Measurements from ENCODE around the gene RBM38.

RBM38 gene

DNA sequence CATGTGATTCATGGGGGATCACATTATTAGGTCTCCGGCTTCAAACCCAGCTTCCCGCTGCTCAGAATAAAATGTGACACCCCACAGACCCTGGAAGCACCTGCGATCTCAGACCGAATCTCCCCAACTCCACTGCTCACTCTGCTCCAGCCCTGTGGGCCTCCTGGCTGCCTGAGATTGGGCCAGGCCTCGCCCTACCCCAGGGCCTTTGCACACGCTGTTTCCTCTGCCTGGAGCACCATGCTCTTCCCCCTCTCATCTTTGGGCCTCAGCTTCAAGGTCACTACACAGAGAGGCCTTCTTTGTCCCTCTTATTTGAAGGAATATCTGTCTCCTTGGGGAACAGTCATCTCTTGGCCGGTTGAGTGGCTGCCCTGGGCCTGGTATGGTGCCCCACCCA, 48.8 kb downstream of the RBM38 start:
- no peak for FAIRE-seq

- FAIRE-seq, result no peak
These were observed 49.7 kb downstream of the RBM38 start for GRCh38 chr20:57440678-57441509.

DNA sequence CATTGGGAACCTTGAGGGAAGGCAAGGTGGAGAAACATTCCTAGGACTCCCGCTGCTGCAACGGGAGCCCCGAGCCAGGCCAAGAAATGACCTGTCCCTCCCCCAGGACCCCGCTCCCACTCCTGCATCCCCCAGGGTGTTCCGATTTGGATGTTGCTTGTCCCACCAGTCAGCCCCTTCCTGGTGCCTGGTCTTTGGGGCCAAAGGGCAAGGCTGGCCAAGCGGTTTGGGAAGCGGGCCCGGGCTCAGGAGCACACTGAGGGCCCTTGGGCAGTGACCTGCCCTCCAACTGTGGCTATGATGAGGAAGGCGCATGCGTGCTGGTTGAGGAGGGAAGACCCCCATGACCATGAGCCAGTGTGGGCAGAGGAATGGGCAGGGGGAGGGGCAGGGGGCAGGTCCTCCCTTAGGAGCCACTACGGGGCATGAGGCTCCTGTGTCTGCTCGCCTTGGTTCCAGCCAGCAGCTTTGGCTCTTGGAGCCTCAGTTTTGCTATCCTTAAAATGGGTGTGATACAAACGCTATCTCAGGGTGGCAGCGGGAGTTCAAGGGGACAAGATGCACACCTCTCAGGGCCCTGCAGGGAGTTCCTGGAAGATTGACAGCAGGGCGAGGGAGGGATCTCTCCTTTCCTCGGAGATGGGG, 50.4 kb downstream of the RBM38 start:
- no peak for FAIRE-seq

DNA sequence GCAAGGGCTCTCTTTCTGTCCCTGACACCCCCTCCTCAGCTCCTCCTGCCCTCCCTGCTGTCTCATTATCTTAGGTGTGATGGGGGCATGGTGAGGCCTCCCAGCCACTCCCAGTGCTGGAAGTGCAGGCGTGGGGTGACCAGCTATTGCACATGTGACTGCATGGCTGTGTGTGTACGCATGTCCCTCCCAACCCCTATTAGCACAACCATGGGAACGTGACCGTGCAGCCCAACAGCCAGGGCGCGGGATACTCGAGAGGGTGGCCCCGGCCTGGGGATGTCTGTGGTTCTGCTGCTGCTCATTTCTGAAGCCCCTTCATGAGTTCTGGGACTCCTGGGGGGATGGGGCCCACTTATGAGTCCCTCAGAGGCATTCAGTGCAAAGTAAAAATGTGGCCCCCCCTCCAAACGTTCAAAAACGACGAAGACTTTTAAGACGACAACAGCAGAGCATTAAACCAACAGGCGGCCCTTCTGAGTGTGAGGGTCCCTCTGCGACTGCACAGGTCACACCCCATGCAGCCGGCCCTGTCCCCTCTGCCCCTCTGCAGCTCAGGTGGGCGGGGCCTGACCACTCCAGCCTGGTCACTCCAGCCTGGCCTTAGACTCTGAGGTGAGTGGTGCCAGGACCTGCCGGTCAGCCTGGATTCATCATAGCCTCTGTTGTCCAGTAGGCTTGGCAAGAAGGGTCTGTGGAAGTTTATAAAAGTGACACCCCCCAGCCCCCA, 51.1 kb downstream of the RBM38 start:
- no peak for FAIRE-seq

- no peak for FAIRE-seq
These were observed 51.7 kb downstream of the RBM38 start for GRCh38 chr20:57442888-57443239.

DNA sequence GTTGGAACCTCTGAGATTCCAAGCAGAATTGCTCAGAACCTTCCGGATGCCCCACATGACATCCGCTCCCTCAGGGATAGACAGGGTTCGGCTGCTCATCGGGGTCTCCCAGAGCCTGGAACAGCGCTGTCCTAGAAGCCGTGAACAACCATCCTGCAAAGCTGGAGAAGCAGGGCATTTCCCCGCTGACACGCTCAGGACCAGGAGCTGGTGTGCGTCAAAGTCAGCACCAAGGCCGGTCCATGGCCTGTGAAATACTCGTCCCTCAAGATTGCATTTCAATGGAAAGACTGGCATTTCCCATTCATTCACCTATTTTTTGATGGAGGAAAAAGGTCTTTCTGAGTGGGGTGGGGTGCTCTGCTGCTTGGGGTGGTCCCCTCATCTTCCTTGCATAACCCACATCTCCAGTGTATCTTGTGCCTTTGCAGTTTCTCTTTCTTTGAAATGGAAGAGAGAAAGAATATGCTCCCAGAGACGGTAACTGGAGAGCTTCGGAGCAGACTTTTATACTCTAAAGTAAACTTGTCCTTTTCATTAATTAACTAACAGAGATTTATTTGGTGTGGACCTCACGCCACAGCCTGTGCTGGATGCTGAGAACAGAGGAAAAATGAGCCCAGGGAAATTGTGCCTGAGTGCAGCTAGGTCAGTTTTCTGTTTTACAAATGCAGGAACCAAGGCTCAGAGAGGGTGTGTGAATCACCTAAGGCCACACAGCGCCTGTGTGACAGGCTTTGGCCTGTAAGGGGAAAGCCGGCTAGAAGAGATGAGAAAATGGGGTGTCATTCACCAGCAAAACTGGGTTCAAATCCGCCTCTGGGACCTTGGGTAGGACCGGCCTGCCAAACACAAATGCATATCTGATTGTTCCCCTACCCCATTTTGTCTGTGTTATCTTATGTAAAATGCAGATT, 52.4 kb downstream of the RBM38 start:
- FAIRE-seq, result no peak

DNA sequence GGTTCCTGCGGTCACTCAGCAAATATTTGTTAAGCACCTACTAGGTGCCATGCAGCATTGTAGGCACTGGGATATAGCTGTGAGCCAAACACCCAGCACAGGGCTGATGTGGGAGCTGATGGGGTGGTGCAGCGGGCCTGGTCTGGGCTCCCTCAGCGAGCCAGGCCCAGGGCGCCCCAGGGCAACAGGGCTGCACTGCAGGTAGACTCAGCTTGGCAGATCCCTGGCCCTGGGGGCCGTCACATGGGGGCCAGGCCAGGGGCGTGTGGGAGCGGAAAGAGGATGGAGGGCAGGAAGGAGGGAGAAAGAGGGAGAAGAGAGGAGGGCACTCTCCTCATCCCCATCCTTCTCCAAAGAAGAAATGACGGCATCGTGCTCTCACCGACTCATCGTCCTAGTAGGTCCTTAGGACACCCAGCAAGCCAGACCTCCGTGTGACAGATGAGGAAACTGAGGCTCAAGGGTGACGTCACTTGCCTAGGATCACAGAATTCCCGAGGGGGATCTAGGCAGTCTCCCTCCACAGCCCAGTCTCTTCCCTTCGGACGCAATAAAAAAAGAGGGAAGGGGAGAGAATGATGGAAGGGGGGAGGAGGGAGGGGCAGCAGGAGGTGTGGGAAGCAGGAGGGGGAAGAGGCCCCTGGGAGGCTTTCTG, 53.3 kb downstream of the RBM38 start:
- no peak for FAIRE-seq

DNA sequence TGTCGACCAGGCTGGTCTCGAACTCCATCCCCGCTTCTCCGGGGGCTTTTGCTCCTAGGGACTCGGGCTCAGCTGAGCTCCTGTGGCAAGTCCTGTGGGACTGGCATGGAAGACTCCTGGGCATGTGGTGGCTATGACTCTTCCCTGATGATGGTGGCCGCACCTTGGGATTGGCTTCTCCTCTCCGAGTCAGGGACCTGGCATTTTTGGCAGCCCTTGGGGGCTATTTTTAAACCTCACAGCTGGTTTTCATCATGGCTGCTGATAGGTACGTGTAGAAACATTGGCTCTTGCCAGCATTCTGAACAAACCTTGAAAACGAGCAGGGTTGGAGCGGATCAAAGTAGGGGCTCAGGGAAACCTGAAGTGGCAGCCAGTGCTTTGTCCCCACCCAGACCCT, 54.1 kb downstream of the RBM38 start:
- no peak for FAIRE-seq

DNA sequence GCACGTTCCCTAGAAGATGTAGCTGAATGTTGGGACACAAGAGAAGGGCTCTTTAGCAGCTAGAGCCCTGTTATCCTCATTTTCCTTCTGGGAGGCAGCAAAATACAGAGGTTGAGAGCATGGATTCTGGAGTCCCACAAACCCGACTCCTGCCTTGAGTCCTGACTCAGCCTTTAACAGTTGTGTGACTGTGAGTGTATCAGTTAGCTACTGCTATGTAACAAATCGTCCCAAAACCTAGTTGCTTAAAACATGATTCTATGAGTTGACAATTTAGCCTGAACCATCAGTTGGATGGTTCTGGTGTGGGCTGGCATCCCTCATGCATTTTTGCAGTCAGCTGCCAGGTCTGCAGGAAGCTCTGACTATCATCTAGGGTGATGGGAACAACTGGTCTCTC, 54.6 kb downstream of the RBM38 start:
- no peak for FAIRE-seq

GRCh38 chr20:57448764-57449354, 57.7 kb downstream of the RBM38 start:
- FAIRE-seq, result no peak

- no peak for FAIRE-seq
These were observed 58.5 kb downstream of the RBM38 start for GRCh38 chr20:57449398-57450354.

DNA sequence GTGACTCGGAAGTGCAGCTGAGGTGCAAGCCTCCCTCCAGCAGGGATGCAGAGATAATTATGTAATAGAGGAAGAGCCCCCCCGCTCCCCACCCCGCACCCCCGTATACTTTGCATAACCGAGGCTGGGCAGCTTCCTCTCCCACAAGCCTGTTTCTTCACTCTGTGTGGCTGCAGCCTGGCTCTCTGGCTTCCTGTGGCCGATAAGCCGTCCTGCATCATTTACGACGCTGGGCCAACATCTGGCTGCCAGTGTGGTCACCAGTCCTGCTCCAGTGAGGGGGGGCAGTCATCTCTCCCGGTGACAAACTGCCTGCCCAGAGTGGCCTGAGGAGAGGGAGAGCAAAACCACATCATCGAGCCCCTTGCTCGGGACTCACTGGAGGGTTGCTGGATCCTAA, 59.2 kb downstream of the RBM38 start:
- FAIRE-seq, result no peak

- FAIRE-seq, result no peak
These were observed 59.7 kb downstream of the RBM38 start for GRCh38 chr20:57450931-57451330.

DNA sequence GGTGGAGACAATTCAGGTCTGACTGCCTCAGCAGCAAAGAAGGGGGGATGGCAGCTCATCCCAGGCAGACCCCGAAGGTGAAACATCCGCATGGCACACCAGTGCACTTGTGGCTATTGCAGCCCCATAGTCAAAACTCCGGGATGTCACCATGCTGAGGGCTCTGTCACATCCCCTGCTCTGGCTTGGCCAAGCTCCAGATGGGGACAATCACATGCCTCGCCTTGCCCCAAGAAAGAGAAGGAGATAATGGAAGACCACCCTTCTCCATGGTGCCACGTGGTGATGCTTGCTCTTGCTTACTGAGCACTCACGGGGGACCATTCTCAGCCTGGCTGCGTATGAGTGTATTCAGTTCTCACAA, 60.2 kb downstream of the RBM38 start:
- no peak for FAIRE-seq

DNA sequence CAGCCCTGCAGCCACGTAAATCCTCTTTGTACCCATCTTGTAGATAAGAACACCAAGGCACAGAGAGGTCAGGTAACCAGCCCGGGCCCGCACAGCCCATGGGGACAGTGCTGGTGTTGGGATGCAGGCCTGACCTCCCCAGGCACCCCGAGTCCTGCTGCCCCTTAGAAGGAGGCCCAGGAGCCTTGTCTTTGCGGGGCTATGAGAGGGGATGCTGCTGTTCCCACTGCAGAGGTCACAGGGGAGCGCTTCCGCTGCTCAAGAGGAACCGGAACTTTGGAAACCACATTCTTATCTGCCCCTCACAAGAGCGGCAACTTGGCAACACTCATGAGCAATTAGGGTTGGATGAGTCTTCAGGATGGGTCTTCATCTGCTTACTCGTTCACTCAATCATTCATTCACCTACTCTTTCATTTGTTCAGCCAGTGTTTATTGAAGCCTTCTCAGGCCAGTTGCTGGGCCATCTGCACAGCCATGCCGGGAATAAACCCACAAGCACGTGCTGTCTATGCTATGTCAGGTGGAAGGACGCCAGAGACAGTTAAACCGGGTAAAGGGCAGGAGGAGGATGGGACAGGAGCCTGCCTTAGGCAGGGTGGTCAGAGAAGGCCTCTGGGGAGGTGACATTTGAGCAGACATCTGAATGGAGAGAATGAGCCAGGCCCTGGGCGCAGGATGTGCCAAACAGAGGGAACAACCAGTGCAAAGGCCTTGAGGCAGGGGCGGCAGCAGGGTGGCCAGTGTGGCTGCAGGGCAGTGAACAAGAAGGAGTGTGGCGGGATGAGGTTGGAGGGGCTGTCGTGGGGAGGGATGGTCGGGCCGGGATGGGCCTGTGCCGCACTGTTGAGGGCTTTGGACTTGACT, 60.8 kb downstream of the RBM38 start:
- no peak for FAIRE-seq

- no peak for FAIRE-seq
These were observed 64.2 kb downstream of the RBM38 start for GRCh38 chr20:57455386-57455785.

- FAIRE-seq, result no peak
These were observed 64.9 kb downstream of the RBM38 start for GRCh38 chr20:57456116-57456515.

DNA sequence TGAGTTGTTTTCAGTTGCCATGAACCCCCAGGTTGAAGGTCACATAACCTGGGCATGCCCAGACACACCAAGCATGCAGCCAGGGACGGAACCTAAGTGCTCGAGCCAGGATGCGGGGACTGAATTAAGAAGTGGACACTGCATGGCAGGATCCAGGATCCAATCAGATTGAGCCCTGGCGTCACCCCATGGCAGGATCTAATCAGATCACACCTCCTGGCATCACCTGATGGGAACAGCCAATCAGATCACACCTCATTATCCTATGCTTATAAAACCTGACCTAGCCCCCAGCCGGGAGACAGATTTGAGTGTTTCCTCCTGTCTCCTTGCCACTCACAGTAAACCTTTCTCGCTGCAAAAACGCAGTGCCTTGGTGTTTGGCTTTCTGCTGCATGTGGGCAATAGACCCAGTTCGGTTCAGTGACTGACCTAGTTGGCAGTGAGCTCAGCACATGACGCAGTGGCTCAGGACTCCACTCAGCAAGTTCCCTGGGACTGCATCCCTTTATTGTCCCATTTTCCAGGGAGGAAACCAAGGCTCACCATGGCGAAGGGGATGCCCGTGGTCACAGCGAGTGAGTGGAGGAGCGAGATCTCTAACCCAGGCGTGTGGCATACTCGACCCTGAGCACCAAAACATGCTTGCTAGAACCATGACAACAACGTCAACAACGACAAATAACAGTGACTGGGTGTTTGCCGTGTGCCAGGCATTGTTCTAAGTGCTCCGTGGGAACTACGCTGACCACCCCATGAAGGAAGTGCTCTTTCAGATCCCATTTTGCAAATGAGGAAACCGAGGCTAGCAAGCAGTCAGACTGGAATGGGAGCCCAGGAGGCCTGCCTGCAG, 66.3 kb downstream of the RBM38 start:
- FAIRE-seq, result no peak
